Muscle layer of duodenum (tissue), 2 donors: ENCODE measurements around the gene THRB.
"Not testable (repeated sequence)": the region's sequence is repeated elsewhere in the genome, so short reads cannot be mapped to it uniquely, and the experiment has no call there.

Source experiments
- H3K27ac ChIP-seq: one replicate; pipeline ENCODE4 v1.7.0; 2013; ENCODE audit warnings: mild to moderate bottlenecking, low read length
- H3K27me3 ChIP-seq: one replicate; pipeline ENCODE4 v1.7.0; 2013; ENCODE audit warnings: low read depth, mild to moderate bottlenecking, control low read depth, low read length
- H3K36me3 ChIP-seq, 2 donors: one replicate each; pipeline ENCODE4 v1.7.0; 2013; ENCODE audit warnings: low read length in 2 of 2, control low read depth in 1 of 2, mild to moderate bottlenecking in 1 of 2; ENCODE audit not compliant: insufficient read depth in 2 of 2, control insufficient read depth in 1 of 2
- H3K4me1 ChIP-seq, 2 donors: one replicate each; pipeline ENCODE4 v1.7.0; 2013; ENCODE audit warnings: low read length in 2 of 2, mild to moderate bottlenecking in 2 of 2, control low read depth in 1 of 2, moderate library complexity in 1 of 2; ENCODE audit not compliant: insufficient read depth in 2 of 2, control insufficient read depth in 1 of 2
- H3K4me3 ChIP-seq, 2 donors: one replicate each; pipeline ENCODE4 v1.7.0; 2013; ENCODE audit warnings: low read length in 2 of 2, low read depth in 1 of 2, mild to moderate bottlenecking in 1 of 2
- H3K9me3 ChIP-seq, 2 donors: one replicate each; pipeline ENCODE4 v1.7.0; 2013; ENCODE audit warnings: low read length in 2 of 2, control low read depth in 1 of 2, mild to moderate bottlenecking in 1 of 2; ENCODE audit not compliant: control insufficient read depth in 1 of 2
- donor health status: healthy.

The THRB gene

GRCh38 chr3:24398712-24399111 is 95.9 kb downstream of the THRB start:
- not testable (repeated sequence) for H3K9me3 ChIP-seq, H3K36me3 ChIP-seq, H3K27me3 ChIP-seq, H3K4me3 ChIP-seq, H3K27ac ChIP-seq
- H3K4me1 ChIP-seq, result peaks cover 0 to 14% of the 10 kb centered on the region in 2 donors

DNA sequence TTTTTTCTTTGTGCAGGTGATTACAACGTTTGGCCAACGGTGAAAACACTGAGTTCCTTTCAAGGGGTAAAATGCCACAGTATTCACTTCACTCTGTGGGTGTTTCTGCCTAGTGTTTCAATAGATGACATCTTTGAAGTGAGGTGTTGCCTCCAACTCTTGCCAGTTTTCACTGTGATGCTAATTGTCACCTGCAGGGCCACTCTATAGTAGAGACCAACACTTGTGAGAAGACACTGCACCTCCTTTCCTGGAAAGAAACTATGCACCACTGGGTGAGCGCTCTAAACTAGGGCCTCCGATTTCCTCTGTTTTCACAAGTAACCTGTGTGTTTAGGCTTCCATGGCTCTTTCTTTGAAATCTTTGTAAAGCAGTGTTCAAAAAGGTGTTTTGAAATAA is 98.3 kb downstream of the THRB start:
- Histone ChIP-seq H3K27ac (no peak overlapping the region), H3K4me3 (no peak overlapping the region), H3K9me3 (no peaks in the 10 kb centered on the region), H3K4me1 (peaks cover 0 to 13% of the 10 kb centered on the region in 2 donors), H3K36me3 (no peaks in the 10 kb centered on the region), H3K27me3 (no peaks in the 10 kb centered on the region)

GRCh38 chr3:24394754-24395153 is 99.9 kb downstream of the THRB start:
- Histone ChIP-seq H3K4me1 (peaks cover 0 to 10% of the 10 kb centered on the region in 2 donors), H3K27ac (no peak overlapping the region), H3K9me3 (no peaks in the 10 kb centered on the region), H3K4me3 (no peak overlapping the region), H3K27me3 (no peaks in the 10 kb centered on the region), H3K36me3 (no peaks in the 10 kb centered on the region)

- H3K27me3 ChIP-seq, result no peaks in the 10 kb centered on the region
- no peak overlapping the region for H3K27ac ChIP-seq
- peaks cover 0 to 18% of the 10 kb centered on the region in 2 donors for H3K4me1 ChIP-seq
- no peaks in the 10 kb centered on the region for H3K9me3 ChIP-seq
- H3K36me3 ChIP-seq, result no peaks in the 10 kb centered on the region
- H3K4me3 ChIP-seq, result no peak overlapping the region
Observed at GRCh38 chr3:24393316-24393715, 101.3 kb downstream of the THRB start.

GRCh38 chr3:24390169-24391130 is 104.2 kb downstream of the THRB start:
- Histone ChIP-seq H3K4me1 (peaks cover 0 to 18% of the 10 kb centered on the region in 2 donors), H3K27me3 (no peaks in the 10 kb centered on the region), H3K9me3 (no peaks in the 10 kb centered on the region), H3K27ac (no peak overlapping the region), H3K4me3 (no peak overlapping the region), H3K36me3 (no peaks in the 10 kb centered on the region)

- Histone ChIP-seq H3K9me3 (no peaks in the 10 kb centered on the region), H3K27me3 (no peaks in the 10 kb centered on the region), H3K27ac (no peak overlapping the region), H3K4me3 (no peak overlapping the region), H3K4me1 (peaks cover 0 to 18% of the 10 kb centered on the region in 2 donors), H3K36me3 (no peaks in the 10 kb centered on the region)
Observed at GRCh38 chr3:24389108-24390090, 105.3 kb downstream of the THRB start.

- Histone ChIP-seq H3K9me3 (no peaks in the 10 kb centered on the region), H3K4me1 (peaks cover 0 to 18% of the 10 kb centered on the region in 2 donors), H3K27ac (no peak overlapping the region), H3K36me3 (no peaks in the 10 kb centered on the region), H3K27me3 (no peaks in the 10 kb centered on the region), H3K4me3 (no peak overlapping the region)
Observed at GRCh38 chr3:24388611-24389010, 106.0 kb downstream of the THRB start.

DNA sequence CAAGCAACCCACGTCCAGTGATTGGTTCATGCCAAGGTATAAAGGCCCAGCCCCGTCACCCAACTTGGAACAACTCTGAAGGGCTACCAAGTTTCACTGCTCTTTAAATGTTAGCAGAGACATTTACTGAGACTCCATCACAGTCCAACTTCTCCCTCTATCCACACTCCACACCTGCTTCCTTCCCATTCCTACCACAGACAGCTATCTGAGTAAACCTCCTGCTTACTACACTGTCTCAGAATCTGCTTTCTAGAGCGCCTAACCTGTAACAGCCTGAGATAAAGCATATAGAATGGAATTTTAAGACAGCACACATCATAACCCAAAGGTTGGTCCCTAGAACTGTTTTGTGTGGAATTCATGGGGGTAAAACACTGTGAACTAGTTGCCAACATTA is 106.5 kb downstream of the THRB start:
- H3K27me3 ChIP-seq, result no peaks in the 10 kb centered on the region
- no peaks in the 10 kb centered on the region for H3K9me3 ChIP-seq
- H3K4me1 ChIP-seq, result peaks cover 0 to 18% of the 10 kb centered on the region in 2 donors
- H3K4me3 ChIP-seq, result no peak overlapping the region
- H3K27ac ChIP-seq, result no peak overlapping the region
- H3K36me3 ChIP-seq, result no peaks in the 10 kb centered on the region

DNA sequence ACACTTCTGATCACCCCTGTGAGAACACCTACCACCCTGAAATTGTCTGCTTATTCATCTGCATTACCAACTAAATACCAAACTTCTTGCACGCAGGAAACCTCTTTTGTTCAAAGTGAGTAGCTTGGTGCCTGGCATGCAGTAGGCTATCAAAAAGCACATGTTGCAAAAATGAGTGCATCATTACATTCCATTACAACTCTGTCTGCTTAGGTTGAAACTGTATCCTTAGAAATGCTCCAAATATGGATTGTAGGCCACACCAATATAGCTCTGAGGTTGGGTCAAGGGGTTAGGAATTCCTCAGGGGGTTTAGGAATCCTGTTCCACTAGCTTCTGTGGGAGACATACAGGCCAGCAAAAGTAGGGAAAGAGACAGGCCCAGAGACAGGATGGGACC is 107.2 kb downstream of the THRB start:
- H3K27ac ChIP-seq, result no peak overlapping the region
- no peaks in the 10 kb centered on the region for H3K27me3 ChIP-seq
- no peaks in the 10 kb centered on the region for H3K36me3 ChIP-seq
- no peak overlapping the region for H3K4me3 ChIP-seq
- no peaks in the 10 kb centered on the region for H3K9me3 ChIP-seq
- peaks cover 0 to 18% of the 10 kb centered on the region in 2 donors for H3K4me1 ChIP-seq

GRCh38 chr3:24387000-24387399 is 107.7 kb downstream of the THRB start:
- no peak overlapping the region for H3K27ac ChIP-seq
- H3K27me3 ChIP-seq, result no peaks in the 10 kb centered on the region
- no peak overlapping the region for H3K4me3 ChIP-seq
- H3K36me3 ChIP-seq, result no peaks in the 10 kb centered on the region
- H3K4me1 ChIP-seq, result peaks cover 0 to 18% of the 10 kb centered on the region in 2 donors
- H3K9me3 ChIP-seq, result no peaks in the 10 kb centered on the region

- Histone ChIP-seq H3K9me3 (no peaks in the 10 kb centered on the region), H3K36me3 (no peaks in the 10 kb centered on the region), H3K27me3 (no peaks in the 10 kb centered on the region), H3K27ac (no peak overlapping the region), H3K4me1 (peaks cover 0 to 18% of the 10 kb centered on the region in 2 donors), H3K4me3 (no peak overlapping the region)
Observed at GRCh38 chr3:24386458-24386857, 108.2 kb downstream of the THRB start.
